Measurements from ENCODE around the gene CFAP97D2. TPM values are rescaled to one million over a fixed set of nuclear protein-coding genes. Genes with fewer than 3 reads are reported as not detected.

The CFAP97D2 gene
- total and polyA plus RNA-seq, 2 of the 13 experiments (the other 11 are each of a cell fraction or from before 2014, with no cell fraction given) = not detected

GRCh38 chr13:114234645-114235421, 55.8 kb downstream of the CFAP97D2 start, which contains the start of gene CDC16 (continued):
- TF ChIP-seq, protein P1, sequence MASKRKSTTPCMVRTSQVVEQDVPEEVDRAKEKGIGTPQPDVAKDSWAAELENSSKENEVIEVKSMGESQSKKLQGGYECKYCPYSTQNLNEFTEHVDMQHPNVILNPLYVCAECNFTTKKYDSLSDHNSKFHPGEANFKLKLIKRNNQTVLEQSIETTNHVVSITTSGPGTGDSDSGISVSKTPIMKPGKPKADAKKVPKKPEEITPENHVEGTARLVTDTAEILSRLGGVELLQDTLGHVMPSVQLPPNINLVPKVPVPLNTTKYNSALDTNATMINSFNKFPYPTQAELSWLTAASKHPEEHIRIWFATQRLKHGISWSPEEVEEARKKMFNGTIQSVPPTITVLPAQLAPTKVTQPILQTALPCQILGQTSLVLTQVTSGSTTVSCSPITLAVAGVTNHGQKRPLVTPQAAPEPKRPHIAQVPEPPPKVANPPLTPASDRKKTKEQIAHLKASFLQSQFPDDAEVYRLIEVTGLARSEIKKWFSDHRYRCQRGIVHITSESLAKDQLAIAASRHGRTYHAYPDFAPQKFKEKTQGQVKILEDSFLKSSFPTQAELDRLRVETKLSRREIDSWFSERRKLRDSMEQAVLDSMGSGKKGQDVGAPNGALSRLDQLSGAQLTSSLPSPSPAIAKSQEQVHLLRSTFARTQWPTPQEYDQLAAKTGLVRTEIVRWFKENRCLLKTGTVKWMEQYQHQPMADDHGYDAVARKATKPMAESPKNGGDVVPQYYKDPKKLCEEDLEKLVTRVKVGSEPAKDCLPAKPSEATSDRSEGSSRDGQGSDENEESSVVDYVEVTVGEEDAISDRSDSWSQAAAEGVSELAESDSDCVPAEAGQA (IDR thresholded peaks at IDR 0.05; ENCODE audit: low read depth) = peak; percentile 75; the same call in 1 of the 2 replicates
- TF ChIP-seq, protein P1 (CRISPR knock-in tag; IDR thresholded peaks at IDR 0.05; ENCODE audit: borderline replicate concordance) = peak; percentile 5; the same call in 1 of the 2 replicates
- TF ChIP-seq ZNF589 (CRISPR knock-in tag; conservative IDR thresholded peaks at IDR 0.05) (no peak; the same call in 1 of the 2 replicates), NR2F1 (CRISPR knock-in tag; IDR thresholded peaks at IDR 0.05) (no peak), RFX5 (IDR thresholded peaks at IDR 0.05; ENCODE audit: low read depth, low read length) (no peak), ZNF607 (CRISPR knock-in tag; IDR thresholded peaks at IDR 0.05; ENCODE audit: borderline replicate concordance) (peak; percentile 76), BHLHE40 (IDR thresholded peaks at IDR 0.05; ENCODE audit: low read length) (peak; percentile 79), BRCA1 (CRISPR knock-in tag; IDR thresholded peaks at IDR 0.05) (peak; percentile 80; the same call in 1 of the 2 replicates), KDM2A (CRISPR knock-in tag; IDR thresholded peaks at IDR 0.05; ENCODE audit: borderline replicate concordance, low read depth) (peak; percentile 68), WIZ (CRISPR knock-in tag; IDR thresholded peaks at IDR 0.05) (peak; percentile 95), ZNF678 (CRISPR knock-in tag; IDR thresholded peaks at IDR 0.05) (no peak), KLF11 (CRISPR knock-in tag; IDR thresholded peaks at IDR 0.05) (peak; percentile 93), NCOA5 (CRISPR knock-in tag; IDR thresholded peaks at IDR 0.05) (0 out of 2 replicates have a peak, but pooled peaks have one; percentile 41), ISL2 (CRISPR knock-in tag; IDR thresholded peaks at IDR 0.05) (peak; percentile 17), NPAS2 (CRISPR knock-in tag; IDR thresholded peaks at IDR 0.05; ENCODE audit: borderline replicate concordance) (no peak), SSRP1 (CRISPR knock-in tag; IDR thresholded peaks at IDR 0.05) (no peak), ZNF720 (CRISPR knock-in tag; IDR thresholded peaks at IDR 0.05) (no peak), ZBTB1 (CRISPR knock-in tag; IDR thresholded peaks at IDR 0.05; ENCODE audit: borderline replicate concordance) (peak; percentile 28; the same call in 1 of the 2 replicates), ZNF510 (CRISPR knock-in tag; IDR thresholded peaks at IDR 0.05; ENCODE audit: low read depth) (peak; percentile 57; the same call in 1 of the 2 replicates), ZNF747 (CRISPR knock-in tag; IDR thresholded peaks at IDR 0.05; ENCODE audit: borderline replicate concordance) (peak; percentile 73; the same call in 1 of the 2 replicates), SRSF1 (optimal IDR thresholded peaks at IDR 0.05; ENCODE audit: low read depth, low read length) (peak; percentile 23), MEF2D (CRISPR knock-in tag; IDR thresholded peaks at IDR 0.05) (no peak)
- TF ChIP-seq, protein P2, sequence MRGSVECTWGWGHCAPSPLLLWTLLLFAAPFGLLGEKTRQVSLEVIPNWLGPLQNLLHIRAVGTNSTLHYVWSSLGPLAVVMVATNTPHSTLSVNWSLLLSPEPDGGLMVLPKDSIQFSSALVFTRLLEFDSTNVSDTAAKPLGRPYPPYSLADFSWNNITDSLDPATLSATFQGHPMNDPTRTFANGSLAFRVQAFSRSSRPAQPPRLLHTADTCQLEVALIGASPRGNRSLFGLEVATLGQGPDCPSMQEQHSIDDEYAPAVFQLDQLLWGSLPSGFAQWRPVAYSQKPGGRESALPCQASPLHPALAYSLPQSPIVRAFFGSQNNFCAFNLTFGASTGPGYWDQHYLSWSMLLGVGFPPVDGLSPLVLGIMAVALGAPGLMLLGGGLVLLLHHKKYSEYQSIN (CRISPR knock-in tag; IDR thresholded peaks at IDR 0.05; ENCODE audit: borderline replicate concordance) = no peak

All from HepG2 (cell line).